SK-N-SH treated with all-trans-retinoic acid at 6 μM for 48 hours (cell line): Measurements from ENCODE around the gene LRP8.

Experiments
- ATAC-seq: fragments of 200-7000 bp; cut with Tn5 transposase; 3 replicates; pipeline ENCODE4 v1.9.1; 2020; ENCODE audit warnings: mild to moderate bottlenecking, moderate library complexity
- ARNTL ChIP-seq: fragments of 450-650 bp; formaldehyde crosslinking; IDR thresholded peaks from 2 replicates; pipeline ENCODE4 v1.5.0; 2020; ENCODE audit warnings: low read depth, mild to moderate bottlenecking, moderate library complexity, borderline replicate concordance
- BACH2 ChIP-seq: fragments of 250-450 bp; sonication (Bioruptor Pico); IDR thresholded peaks from 2 replicates; pipeline ENCODE4 v1.9.0; 2021; ENCODE audit warnings: mild to moderate bottlenecking, borderline replicate concordance
- CSDC2 ChIP-seq: fragments of 250-450 bp; sonication (Bioruptor Pico); IDR thresholded peaks from 2 replicates; pipeline ENCODE4 v1.5.0; 2020; ENCODE audit warnings: mild to moderate bottlenecking, moderate library complexity
- ESRRG ChIP-seq: fragments of 250-450 bp; sonication (Bioruptor Pico); IDR thresholded peaks from 2 replicates; pipeline ENCODE4 v1.6.1; 2021; ENCODE audit warnings: mild to moderate bottlenecking
- GLIS3 ChIP-seq: fragments of 250-450 bp; sonication (Bioruptor Pico); IDR thresholded peaks from 2 replicates; pipeline ENCODE4 v1.5.0; 2020; ENCODE audit warnings: mild to moderate bottlenecking, moderate library complexity
- ISL1 ChIP-seq: fragments of 250-450 bp; sonication (Bioruptor Pico); IDR thresholded peaks from 2 replicates; pipeline ENCODE4 v2.1.2; 2022; ENCODE audit warnings: mild to moderate bottlenecking, moderate library complexity
- OSR1 ChIP-seq: fragments of 250-450 bp; sonication (Bioruptor Pico); IDR thresholded peaks from 2 replicates; pipeline ENCODE4 v1.8.0; 2022; ENCODE audit warnings: moderate library complexity, mild to moderate bottlenecking, inconsistent platforms
- PPARA ChIP-seq: fragments of 250-450 bp; sonication (Bioruptor Pico); IDR thresholded peaks from 2 replicates; pipeline ENCODE4 v1.5.0; 2020; ENCODE audit warnings: mild to moderate bottlenecking, borderline replicate concordance
- RARB ChIP-seq: fragments of 250-450 bp; sonication (Bioruptor Pico); IDR thresholded peaks from 2 replicates; pipeline ENCODE4 v1.8.0; 2021; ENCODE audit warnings: mild to moderate bottlenecking, moderate library complexity
- SNAI2 ChIP-seq: fragments of 250-450 bp; sonication (Bioruptor Pico); IDR thresholded peaks from 2 replicates; pipeline ENCODE4 v1.5.0; 2020; ENCODE audit warnings: mild to moderate bottlenecking, moderate library complexity
- TCF4 ChIP-seq: fragments of 250-450 bp; sonication (Bioruptor Pico); IDR thresholded peaks from 2 replicates; pipeline ENCODE4 v1.8.0; 2021; ENCODE audit warnings: mild to moderate bottlenecking, moderate library complexity, borderline replicate concordance
- TOX ChIP-seq: fragments of 250-450 bp; sonication (Bioruptor Pico); IDR thresholded peaks from 2 replicates; pipeline ENCODE4 v1.8.0; 2021; ENCODE audit warnings: mild to moderate bottlenecking, moderate library complexity, borderline replicate concordance
- ZC3H10 ChIP-seq: fragments of 250-450 bp; sonication (Bioruptor Pico); IDR thresholded peaks from 2 replicates; pipeline ENCODE4 v1.5.1; 2021; ENCODE audit warnings: mild to moderate bottlenecking, moderate library complexity
- ZFP3 ChIP-seq: fragments of 250-450 bp; sonication (Bioruptor Pico); IDR thresholded peaks from 2 replicates; pipeline ENCODE4 v1.5.0; 2020; ENCODE audit warnings: mild to moderate bottlenecking, moderate library complexity
- ZFP30 ChIP-seq: fragments of 450-650 bp; formaldehyde crosslinking; IDR thresholded peaks from 2 replicates; pipeline ENCODE4 v1.5.0; 2022; ENCODE audit warnings: mild to moderate bottlenecking, moderate library complexity
- ZNF565 ChIP-seq: fragments of 450-650 bp; formaldehyde crosslinking; conservative IDR thresholded peaks from 2 replicates; pipeline ENCODE4 v1.5.0; 2020; ENCODE audit warnings: low read depth, mild to moderate bottlenecking, moderate library complexity
- ZNF70 ChIP-seq: fragments of 450-650 bp; formaldehyde crosslinking; IDR thresholded peaks from 2 replicates; pipeline ENCODE4 v1.5.0; 2020; ENCODE audit warnings: mild to moderate bottlenecking, moderate library complexity
- ZNF8 ChIP-seq: fragments of 450-650 bp; formaldehyde crosslinking; IDR thresholded peaks from 2 replicates; pipeline ENCODE4 v1.5.0; 2020; ENCODE audit warnings: mild to moderate bottlenecking, moderate library complexity
- TF ChIP-seq, protein P1 (sequence below): fragments of 250-450 bp; sonication (Bioruptor Pico); IDR thresholded peaks from 2 replicates; pipeline ENCODE4 v1.5.1; 2020; ENCODE audit warnings: low read depth, mild to moderate bottlenecking, moderate library complexity
- TF ChIP-seq, protein P2 (sequence below): fragments of 250-450 bp; sonication (Bioruptor Pico); IDR thresholded peaks from 2 replicates; pipeline ENCODE4 v1.8.0; 2020; ENCODE audit warnings: mild to moderate bottlenecking, moderate library complexity, borderline replicate concordance
- TF ChIP-seq, protein P3 (sequence below): fragments of 250-450 bp; sonication (Bioruptor Pico); IDR thresholded peaks from 2 replicates; pipeline ENCODE4 v1.5.0; 2020; ENCODE audit warnings: mild to moderate bottlenecking, moderate library complexity
- TF ChIP-seq, protein P4 (sequence below): fragments of 250-450 bp; sonication (Bioruptor Pico); IDR thresholded peaks from 2 replicates; pipeline ENCODE4 v1.5.1; 2021; ENCODE audit warnings: mild to moderate bottlenecking, moderate library complexity
- TF ChIP-seq, protein P5 (sequence below): fragments of 250-450 bp; sonication (Bioruptor Pico); IDR thresholded peaks from 2 replicates; pipeline ENCODE4 v1.8.0; 2021; ENCODE audit warnings: low read depth, mild to moderate bottlenecking, moderate library complexity, borderline replicate concordance

LRP8 gene

DNA sequence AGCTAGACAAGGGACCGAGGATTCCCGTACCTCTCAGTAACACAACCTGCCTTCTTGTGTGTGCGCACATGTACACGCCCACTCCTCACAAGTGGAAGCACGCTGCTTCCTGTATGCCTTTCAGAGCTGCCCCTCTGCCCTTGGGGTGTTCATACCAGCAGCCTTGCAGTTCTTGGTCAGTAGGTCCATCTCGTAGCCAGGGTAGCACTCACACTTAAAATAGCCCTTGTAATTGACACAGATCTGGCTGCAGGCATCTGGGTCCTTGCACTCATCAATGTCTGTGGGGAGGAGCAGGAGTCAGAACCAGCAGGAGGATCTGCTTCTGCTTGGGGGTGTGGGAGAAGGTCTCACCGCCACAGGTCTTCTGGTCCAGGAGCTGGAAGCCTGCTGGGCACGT lies 57.0 kb downstream of the LRP8 start:
- ATAC-seq = no peak
- TF ChIP-seq RARB (CRISPR knock-in tag) (no peak), TCF4 (CRISPR knock-in tag) (no peak)

DNA sequence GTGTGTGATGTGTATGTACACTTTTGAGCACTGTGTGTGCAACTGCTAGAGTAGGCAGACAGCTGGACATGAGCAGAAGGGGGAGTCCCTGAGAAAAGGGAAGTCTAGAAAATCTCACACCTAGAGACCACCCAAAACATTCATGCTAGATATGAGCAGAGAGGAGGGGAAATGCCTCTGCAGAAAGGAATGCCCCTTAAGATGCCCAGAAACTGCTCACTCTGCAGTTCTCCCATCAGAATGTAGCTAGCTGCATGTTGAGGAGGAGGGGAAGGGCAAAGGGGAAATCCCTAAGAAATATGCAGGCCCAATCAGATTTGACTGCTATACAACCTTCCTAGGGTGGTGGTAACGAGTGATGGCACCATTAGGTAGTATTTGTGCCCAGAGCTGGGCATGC lies 57.8 kb downstream of the LRP8 start:
- no peak for ATAC-seq
- TF ChIP-seq ZNF70 (CRISPR knock-in tag) (no peak), SNAI2 (CRISPR knock-in tag) (no peak), ZNF565 (CRISPR knock-in tag) (no peak), ESRRG (CRISPR knock-in tag) (no peak), ISL1 (CRISPR knock-in tag) (no peak), BACH2 (CRISPR knock-in tag) (no peak), OSR1 (no peak), TCF4 (CRISPR knock-in tag) (no peak), ZNF8 (CRISPR knock-in tag) (no peak), GLIS3 (no peak), ZFP3 (CRISPR knock-in tag) (no peak), CSDC2 (no peak), ZFP30 (CRISPR knock-in tag) (no peak)
- TF ChIP-seq, protein P1, sequence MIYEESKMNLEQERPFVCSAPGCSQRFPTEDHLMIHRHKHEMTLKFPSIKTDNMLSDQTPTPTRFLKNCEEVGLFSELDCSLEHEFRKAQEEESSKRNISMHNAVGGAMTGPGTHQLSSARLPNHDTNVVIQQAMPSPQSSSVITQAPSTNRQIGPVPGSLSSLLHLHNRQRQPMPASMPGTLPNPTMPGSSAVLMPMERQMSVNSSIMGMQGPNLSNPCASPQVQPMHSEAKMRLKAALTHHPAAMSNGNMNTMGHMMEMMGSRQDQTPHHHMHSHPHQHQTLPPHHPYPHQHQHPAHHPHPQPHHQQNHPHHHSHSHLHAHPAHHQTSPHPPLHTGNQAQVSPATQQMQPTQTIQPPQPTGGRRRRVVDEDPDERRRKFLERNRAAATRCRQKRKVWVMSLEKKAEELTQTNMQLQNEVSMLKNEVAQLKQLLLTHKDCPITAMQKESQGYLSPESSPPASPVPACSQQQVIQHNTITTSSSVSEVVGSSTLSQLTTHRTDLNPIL = no peak
- TF ChIP-seq, protein P2, sequence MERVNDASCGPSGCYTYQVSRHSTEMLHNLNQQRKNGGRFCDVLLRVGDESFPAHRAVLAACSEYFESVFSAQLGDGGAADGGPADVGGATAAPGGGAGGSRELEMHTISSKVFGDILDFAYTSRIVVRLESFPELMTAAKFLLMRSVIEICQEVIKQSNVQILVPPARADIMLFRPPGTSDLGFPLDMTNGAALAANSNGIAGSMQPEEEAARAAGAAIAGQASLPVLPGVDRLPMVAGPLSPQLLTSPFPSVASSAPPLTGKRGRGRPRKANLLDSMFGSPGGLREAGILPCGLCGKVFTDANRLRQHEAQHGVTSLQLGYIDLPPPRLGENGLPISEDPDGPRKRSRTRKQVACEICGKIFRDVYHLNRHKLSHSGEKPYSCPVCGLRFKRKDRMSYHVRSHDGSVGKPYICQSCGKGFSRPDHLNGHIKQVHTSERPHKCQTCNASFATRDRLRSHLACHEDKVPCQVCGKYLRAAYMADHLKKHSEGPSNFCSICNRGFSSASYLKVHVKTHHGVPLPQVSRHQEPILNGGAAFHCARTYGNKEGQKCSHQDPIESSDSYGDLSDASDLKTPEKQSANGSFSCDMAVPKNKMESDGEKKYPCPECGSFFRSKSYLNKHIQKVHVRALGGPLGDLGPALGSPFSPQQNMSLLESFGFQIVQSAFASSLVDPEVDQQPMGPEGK (CRISPR knock-in tag) = no peak
- TF ChIP-seq, protein P3, sequence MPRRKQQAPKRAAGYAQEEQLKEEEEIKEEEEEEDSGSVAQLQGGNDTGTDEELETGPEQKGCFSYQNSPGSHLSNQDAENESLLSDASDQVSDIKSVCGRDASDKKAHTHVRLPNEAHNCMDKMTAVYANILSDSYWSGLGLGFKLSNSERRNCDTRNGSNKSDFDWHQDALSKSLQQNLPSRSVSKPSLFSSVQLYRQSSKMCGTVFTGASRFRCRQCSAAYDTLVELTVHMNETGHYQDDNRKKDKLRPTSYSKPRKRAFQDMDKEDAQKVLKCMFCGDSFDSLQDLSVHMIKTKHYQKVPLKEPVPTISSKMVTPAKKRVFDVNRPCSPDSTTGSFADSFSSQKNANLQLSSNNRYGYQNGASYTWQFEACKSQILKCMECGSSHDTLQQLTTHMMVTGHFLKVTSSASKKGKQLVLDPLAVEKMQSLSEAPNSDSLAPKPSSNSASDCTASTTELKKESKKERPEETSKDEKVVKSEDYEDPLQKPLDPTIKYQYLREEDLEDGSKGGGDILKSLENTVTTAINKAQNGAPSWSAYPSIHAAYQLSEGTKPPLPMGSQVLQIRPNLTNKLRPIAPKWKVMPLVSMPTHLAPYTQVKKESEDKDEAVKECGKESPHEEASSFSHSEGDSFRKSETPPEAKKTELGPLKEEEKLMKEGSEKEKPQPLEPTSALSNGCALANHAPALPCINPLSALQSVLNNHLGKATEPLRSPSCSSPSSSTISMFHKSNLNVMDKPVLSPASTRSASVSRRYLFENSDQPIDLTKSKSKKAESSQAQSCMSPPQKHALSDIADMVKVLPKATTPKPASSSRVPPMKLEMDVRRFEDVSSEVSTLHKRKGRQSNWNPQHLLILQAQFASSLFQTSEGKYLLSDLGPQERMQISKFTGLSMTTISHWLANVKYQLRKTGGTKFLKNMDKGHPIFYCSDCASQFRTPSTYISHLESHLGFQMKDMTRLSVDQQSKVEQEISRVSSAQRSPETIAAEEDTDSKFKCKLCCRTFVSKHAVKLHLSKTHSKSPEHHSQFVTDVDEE = no peak
- TF ChIP-seq, all 23 proteins: peak for 0

DNA sequence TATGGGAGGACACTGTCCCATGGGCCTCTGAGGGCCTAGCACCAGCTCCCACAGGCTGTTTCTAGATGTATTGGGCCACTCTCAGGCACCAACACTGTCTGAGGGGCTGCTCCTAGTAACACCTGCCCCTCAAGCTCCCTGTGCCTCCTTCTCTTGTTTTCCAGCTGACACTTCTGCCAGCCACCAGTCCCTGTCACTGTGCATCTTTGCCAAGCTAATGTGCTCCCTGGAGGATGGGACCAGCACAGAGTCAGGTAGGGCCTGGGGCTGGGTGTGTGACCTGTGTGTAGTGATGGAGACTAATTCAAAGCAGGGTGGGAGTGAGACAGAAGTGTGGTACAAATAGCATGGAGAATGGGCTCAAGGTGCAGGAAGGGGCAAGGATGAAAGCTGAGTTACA lies 60.1 kb downstream of the LRP8 start:
- TF ChIP-seq ARNTL (CRISPR knock-in tag) (no peak), BACH2 (CRISPR knock-in tag) (no peak), ESRRG (CRISPR knock-in tag) (no peak), ZFP3 (CRISPR knock-in tag) (no peak), TCF4 (CRISPR knock-in tag) (no peak), PPARA (CRISPR knock-in tag) (no peak), RARB (CRISPR knock-in tag) (no peak), ZC3H10 (CRISPR knock-in tag) (no peak), GLIS3 (no peak), TOX (CRISPR knock-in tag) (no peak), ISL1 (CRISPR knock-in tag) (no peak), ZNF70 (CRISPR knock-in tag) (no peak), ZNF8 (CRISPR knock-in tag) (no peak), ZFP30 (CRISPR knock-in tag) (no peak), ZNF565 (CRISPR knock-in tag) (no peak)
- TF ChIP-seq, protein P4, sequence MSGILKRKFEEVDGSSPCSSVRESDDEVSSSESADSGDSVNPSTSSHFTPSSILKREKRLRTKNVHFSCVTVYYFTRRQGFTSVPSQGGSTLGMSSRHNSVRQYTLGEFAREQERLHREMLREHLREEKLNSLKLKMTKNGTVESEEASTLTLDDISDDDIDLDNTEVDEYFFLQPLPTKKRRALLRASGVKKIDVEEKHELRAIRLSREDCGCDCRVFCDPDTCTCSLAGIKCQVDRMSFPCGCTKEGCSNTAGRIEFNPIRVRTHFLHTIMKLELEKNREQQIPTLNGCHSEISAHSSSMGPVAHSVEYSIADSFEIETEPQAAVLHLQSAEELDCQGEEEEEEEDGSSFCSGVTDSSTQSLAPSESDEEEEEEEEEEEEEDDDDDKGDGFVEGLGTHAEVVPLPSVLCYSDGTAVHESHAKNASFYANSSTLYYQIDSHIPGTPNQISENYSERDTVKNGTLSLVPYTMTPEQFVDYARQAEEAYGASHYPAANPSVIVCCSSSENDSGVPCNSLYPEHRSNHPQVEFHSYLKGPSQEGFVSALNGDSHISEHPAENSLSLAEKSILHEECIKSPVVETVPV (CRISPR knock-in tag) = no peak
- TF ChIP-seq, protein P1 = no peak
- TF ChIP-seq, protein P2 (CRISPR knock-in tag) = no peak
- TF ChIP-seq, protein P5, sequence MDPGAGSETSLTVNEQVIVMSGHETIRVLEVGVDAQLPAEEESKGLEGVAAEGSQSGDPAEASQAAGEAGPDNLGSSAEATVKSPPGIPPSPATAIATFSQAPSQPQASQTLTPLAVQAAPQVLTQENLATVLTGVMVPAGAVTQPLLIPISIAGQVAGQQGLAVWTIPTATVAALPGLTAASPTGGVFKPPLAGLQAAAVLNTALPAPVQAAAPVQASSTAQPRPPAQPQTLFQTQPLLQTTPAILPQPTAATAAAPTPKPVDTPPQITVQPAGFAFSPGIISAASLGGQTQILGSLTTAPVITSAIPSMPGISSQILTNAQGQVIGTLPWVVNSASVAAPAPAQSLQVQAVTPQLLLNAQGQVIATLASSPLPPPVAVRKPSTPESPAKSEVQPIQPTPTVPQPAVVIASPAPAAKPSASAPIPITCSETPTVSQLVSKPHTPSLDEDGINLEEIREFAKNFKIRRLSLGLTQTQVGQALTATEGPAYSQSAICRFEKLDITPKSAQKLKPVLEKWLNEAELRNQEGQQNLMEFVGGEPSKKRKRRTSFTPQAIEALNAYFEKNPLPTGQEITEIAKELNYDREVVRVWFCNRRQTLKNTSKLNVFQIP (CRISPR knock-in tag) = no peak
- TF ChIP-seq, all 23 proteins: peak for 0
- no peak for ATAC-seq
